Left hindlimb (tissue), 1 donor: Measurements from ENCODE around the gene ST14.

Experiments used
- DNase-seq: peaks from one replicate; pipeline ENCODE4 v3.0.0-alpha.2; 2018

The ST14 gene

GRCh38 chr11:130137999-130138398 is 21.6 kb upstream of the ST14 start:
- DNase-seq: no peak

DNA sequence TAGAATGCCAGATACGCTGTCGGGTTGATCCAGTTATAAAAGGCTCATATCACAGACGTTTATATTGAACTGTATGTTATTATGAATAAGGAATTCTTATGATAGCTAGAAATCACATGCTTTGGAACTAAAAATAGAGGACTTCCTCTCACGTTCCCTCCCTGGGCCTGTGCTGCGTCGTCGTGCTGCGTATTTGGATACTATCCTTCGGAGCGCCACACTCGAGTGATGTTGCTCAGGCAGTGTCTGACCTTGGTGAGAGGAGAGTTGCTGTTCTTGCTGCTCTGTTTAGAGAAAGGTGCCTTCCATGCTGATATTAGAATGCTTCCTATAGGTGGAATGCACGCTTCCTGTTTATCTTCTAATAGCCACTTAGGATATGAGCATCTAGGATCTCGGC is 20.2 kb upstream of the ST14 start:
- no peak for DNase-seq

DNA sequence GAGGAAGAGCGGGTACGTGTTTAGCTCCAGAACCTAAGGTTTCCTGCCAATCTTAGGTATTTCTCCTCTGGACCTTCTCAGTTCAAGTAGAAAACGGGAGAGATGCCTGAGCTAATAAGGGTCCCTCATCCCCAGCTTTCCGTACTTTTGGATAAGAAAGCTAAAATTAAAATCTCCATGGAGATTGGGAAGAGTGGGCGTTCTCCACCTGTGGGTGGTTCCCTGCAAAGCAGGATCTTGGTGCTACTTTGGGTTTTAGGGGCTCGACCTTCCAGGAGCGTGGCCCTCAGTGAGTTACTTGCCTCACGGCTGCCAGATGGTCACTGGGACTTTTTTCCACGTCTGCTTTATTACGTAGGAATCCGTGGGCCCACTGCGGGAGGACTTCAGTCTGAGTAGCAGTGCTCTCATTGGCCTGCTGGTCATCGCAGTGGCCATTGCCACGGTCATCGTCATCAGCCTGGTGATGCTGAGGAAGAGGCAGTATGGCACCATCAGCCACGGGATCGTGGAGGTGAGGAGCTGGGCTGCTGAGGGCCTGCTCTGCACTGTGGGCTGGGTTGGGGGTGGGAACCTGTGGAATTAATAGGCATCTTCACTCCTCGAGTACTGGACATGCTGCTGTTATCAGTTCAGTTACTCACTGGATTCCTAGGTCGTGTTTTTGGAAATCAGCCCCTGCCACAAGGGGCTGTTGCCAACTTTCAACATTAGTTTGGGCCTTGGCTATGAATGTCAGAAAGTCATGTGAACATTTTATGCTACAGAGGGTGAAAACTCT is 17.8 kb upstream of the ST14 start:
- no peak for DNase-seq

GRCh38 chr11:130144141-130144540 is 15.4 kb upstream of the ST14 start:
- DNase-seq: no peak

GRCh38 chr11:130144861-130145281 is 14.7 kb upstream of the ST14 start:
- DNase-seq: no peak

GRCh38 chr11:130145311-130145812 is 14.2 kb upstream of the ST14 start:
- DNase-seq: no peak

GRCh38 chr11:130145975-130146776 is 13.4 kb upstream of the ST14 start:
- no peak for DNase-seq

DNA sequence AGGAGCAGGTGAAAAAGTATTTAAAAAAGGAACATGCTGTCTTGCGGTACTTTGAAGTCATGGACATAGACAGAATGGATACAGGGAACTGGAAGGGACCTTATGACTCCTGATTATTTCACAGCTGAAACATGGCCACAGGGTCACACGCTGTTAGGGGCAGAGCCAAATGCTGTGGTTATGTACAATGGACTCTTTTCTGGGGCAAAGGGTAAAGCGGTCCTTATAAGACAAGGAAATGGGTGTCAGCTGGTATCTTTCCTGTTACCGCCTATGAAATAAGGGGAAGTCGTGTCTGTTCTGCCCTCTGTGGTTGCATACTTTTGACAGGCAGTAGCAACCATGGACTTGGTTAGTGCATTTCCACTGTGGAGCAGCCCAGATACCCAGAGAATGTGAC is 12.8 kb upstream of the ST14 start:
- DNase-seq: no peak

GRCh38 chr11:130148796-130149326 is 10.7 kb upstream of the ST14 start:
- no peak for DNase-seq

DNA sequence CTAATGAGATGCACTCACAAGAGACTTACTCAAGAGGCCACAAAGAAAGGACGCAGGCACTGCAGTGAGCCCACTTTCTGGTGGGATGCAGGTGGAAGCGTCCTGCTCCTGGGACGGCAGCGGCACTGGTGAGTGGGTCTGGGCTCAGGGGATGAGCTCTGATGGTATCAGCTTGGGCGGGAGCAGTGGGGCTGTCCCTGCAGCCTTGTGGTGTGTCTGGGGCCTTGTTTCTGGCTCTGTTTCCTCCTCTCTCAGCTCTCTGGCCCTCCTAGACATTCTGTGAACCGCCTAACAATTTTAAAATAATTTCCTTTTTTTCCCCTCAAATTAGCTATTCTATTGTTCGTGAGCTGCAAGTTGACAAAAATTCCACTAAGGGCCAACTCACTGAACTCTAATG is 8.8 kb upstream of the ST14 start:
- DNase-seq: no peak

- DNase-seq: no peak
These were observed 8.4 kb upstream of the ST14 start for GRCh38 chr11:130151196-130151595.

DNA sequence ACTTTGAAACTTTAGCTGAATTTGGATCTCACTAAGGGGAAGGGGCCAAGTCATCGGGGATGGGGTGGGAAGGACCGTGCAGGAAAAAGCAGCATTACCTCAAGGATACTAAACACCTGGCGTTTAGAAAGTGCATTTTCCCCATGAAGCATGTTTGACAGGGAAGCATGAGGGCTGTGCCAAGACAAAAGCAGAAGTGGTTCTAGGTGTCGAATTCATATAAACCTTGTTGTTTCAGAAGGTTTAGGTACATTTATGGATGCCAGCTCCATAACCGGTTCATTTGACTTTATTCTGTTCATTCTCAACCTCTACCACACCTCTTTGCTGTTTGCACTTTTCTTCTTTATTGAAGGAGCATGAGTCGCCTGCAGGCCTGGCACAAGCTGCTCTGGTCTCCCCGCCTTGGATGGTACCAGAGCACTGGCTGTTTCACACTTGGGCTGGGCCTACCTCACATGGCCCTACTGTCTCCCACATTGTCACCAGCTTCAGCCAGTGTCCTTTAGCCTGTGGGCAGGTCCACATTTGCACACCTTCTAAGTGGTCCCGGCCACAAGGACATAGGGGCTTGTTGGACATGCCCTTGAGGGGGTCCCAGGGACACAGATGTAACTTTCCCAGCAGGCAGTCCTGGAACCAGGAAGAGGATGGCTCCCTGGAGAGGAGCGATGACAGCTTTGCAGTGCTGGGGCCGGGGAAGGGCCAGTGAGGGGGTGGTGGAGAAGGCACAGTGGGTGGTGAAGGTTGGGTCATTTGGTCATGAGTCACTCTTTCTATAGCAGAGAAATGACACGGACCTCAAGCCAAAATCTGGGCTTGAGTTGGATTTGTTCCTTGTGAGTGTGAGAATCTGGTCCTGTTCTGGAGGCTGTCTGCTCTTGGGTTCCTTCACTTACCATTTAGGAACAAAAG is 3.2 kb upstream of the ST14 start:
- DNase-seq: no peak

DNA sequence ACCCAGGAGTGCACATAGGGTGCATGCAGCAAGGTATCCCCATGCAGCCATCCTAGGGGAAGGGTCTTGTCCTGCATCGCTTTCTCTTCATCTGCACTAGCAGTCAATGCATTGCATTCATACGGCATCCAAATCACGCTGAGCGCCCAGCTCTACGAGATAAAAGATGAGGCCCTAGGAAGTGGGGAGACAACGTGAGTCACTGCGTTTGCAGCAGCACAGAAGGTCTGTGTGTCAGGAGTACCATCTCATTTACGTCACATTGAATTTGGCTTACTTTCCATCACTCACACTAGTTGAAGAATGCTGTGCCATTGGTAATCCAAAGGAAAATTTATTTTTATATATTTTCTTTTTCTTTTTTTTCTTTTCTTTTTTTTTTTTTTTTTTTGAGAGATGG is 2.5 kb upstream of the ST14 start:
- DNase-seq: no peak

GRCh38 chr11:130157840-130158239 is 1.7 kb upstream of the ST14 start:
- DNase-seq: no peak

DNA sequence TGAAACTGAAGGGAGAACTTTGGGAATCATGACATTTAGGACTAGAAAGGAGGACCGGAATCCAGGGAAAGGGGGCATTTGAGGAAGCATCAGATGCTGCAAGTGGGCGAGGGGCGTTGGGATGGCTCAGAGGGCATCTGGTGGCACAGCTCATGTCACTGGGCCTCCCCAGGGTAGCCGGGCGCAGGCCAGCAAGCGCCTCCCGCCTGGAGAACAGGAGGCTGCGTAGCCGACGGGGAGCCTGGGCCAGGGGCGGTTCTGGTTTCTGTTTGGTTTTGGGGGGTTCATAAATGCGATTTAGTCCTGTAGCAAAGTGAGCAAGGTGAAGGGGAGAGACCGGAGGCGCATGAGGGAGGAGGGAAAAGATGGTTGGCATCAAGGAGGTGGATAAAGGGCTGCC is 443 bp upstream of the ST14 start:
- no peak for DNase-seq

DNA sequence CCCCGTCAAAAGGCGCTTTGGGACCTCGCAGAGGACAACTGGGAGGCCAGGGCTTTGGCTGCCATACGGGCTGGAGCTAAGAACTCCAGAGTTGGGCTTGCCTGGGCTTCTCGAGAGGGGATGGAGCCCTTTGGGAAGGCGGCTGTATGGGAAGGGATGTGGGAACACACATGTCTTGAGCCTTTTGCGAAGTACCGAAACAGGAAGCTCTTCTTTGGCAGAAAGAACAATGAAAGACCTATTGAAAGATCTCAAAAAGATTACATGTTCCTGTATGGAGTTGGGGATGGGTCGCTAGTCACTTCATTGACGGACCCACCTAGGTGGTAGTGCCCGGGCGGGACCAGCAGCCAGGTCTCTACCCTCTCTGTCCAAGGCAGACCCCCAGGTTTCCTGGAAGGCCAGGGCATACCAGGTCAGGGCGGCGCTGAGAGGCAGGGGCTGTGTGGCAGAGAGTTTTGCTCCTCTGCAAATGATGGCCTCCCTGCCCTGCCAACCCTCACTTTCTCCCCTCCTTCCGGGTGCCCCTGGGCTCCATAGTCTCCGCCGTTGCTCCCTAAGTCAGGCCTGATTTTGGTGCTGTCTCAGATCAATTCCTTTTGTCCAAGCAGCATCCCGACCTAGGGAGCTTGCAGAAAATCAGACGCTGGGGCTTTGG is 1.0 kb downstream of the ST14 start:
- no peak for DNase-seq

DNA sequence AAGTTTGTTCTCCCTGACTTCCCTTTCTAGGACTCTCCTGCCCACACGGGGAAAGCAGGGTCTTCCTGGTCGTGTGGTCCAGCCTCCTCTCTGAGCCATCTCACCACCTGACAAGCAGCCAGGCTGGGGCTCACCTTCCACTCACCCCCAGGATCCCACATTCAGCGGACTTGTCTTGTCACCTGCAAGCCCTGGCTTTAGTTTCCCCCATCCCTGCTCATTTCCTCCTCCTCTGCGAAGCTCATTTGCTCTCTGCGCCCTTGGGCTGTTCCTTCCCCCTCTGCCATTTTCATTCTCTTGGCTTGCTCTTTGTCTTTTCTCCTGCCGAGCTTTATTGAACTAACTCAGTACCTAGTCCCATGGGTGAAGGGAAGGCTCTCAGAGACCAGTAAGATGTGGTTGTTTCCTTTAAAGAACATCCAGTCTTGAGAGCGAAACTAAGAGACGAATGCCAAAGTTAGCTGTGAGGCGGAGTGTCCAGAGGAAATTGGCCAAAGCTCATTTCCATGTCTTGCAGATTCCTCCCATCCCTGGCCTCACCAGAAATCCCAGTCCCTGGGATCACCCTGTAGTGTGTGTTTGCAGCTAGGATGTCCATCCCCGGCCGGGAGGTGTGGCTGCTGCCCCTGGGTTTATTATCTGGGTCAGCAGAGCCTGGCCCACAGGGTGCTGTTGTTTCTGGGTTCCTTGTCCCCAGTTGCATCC is 2.0 kb downstream of the ST14 start:
- no peak for DNase-seq

DNA sequence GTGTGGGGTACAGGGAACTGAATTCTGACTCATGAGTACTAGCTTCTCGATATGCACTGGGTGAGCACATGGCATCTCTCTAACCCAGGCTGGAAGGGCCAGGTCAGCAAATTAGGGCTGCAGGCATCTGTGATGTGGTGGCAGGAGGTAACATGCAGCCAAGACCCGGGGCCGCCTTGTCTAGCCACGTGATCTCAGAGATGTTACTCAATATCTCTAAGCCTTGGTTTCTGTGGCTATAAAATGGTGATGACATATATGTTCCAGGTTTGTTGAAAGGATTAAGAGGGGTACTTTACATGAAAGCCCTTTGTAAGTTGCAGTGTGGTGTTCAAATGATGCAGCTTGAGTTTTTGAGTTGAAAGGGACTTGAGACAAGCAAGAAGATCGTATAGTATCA is 3.2 kb downstream of the ST14 start:
- DNase-seq: no peak

- no peak for DNase-seq
These were observed 4.0 kb downstream of the ST14 start for GRCh38 chr11:130163346-130164220.

DNA sequence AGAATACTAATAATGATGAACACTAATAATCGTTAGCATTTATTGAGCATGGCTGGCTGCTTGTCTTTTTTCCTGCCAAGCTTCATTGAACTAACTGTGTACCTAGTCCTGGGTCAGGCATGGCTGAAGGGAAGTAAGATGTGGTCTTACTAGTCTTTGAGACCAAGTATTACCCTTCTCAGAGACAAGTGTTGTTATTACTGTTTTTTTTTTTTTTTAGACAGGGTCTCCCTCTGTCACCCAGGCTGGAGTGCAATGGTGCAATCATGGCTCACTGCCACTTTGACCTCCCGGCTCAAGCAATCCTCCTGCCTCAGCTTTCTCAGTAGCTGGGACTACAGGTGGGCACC is 4.6 kb downstream of the ST14 start:
- no peak for DNase-seq
